Activated naive CD4-positive, alpha-beta T cell treated with anti-CD3 and anti-CD28 coated beads, Interleukin-2, amount 50 U/mL, for 24 hours (primary cell): ENCODE results near the gene PPP2R1B.
A peak's percentile ranks its signal among the peaks of the same experiment; 100 is the strongest.

Source experiments
- H3K27ac Mint-ChIP-seq: one replicate; pipeline ENCODE4 v1.8.0; 2021; ENCODE audit warnings: mild to moderate bottlenecking, mixed read lengths
- H3K27me3 Mint-ChIP-seq: one replicate; pipeline ENCODE4 v1.8.0; 2021; ENCODE audit warnings: mixed read lengths
- H3K36me3 Mint-ChIP-seq: one replicate; pipeline ENCODE4 v1.8.0; 2021; ENCODE audit warnings: mixed read lengths
- H3K4me1 Mint-ChIP-seq: one replicate; pipeline ENCODE4 v1.8.0; 2021; ENCODE audit warnings: mixed read lengths
- H3K4me3 Mint-ChIP-seq: one replicate; pipeline ENCODE4 v1.8.0; 2021; ENCODE audit warnings: mild to moderate bottlenecking, mixed read lengths
- H3K9me3 Mint-ChIP-seq: one replicate; pipeline ENCODE4 v1.8.0; 2021; ENCODE audit warnings: mixed read lengths

PPP2R1B gene

DNA sequence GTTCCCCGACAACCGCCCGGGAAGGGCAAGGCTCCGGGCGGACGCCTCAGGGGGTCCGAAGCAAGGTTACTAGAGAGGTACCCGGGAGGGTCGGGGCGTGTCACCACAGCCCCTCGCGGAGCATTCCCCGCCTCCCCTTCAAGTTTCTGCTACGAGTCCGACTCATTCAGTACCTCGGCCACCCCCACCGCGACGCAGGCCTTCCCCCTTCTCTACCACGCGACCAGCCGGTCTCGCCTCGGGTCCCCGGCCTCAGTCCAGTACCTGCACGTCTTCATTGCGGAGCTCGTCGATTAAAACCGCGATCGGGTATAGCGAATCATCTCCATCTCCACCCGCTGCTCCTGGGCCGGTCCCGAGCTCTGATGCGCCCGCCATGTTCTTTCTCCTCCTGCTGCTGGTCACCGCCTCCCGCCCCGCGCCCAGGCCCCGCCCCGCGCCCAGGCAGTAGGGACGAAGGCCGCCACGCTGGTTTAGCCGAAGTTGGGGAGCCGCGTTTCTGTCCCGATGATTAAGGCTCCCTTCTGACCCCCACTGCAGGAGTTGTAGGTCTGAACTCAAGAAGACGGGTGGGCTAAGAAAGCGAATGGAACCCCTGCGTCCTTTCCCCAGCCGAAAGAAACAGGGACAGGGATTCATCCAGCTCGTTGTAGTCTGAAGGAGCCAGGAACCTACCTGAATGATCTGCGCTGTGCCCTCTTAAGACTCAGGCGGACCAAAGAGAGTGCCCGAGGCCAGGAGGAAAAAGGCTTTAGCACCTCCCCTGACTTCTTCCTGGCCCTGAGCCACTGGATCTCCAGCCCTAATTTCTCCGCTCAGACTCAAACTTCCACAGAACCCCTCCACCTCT, at the start of gene PPP2R1B:
Gene PPP2R1B, minus strand, starts transcription at position 406 of the 850 bp plus-strand sequence. Its CDS starts 28 bp downstream, at position 378.
- Mint-ChIP-seq H3K9me3 (no peaks in the 10 kb centered on the region), H3K4me1 (peaks cover 44% of the 10 kb centered on the region), H3K4me3 (peak within 1 kb of the TSS; percentile 95), H3K27ac (peak within 1 kb of the TSS; percentile 99), H3K27me3 (no peaks in the 10 kb centered on the region), H3K36me3 (peaks cover 13% of the 10 kb centered on the region)

GRCh38 chr11:111815489-111815888, 49.3 kb upstream of the PPP2R1B start:
- H3K27me3 Mint-ChIP-seq = no peaks in the 10 kb centered on the region
- H3K36me3 Mint-ChIP-seq = peaks cover 9% of the 10 kb centered on the region
- H3K27ac Mint-ChIP-seq = no peak overlapping the region

DNA sequence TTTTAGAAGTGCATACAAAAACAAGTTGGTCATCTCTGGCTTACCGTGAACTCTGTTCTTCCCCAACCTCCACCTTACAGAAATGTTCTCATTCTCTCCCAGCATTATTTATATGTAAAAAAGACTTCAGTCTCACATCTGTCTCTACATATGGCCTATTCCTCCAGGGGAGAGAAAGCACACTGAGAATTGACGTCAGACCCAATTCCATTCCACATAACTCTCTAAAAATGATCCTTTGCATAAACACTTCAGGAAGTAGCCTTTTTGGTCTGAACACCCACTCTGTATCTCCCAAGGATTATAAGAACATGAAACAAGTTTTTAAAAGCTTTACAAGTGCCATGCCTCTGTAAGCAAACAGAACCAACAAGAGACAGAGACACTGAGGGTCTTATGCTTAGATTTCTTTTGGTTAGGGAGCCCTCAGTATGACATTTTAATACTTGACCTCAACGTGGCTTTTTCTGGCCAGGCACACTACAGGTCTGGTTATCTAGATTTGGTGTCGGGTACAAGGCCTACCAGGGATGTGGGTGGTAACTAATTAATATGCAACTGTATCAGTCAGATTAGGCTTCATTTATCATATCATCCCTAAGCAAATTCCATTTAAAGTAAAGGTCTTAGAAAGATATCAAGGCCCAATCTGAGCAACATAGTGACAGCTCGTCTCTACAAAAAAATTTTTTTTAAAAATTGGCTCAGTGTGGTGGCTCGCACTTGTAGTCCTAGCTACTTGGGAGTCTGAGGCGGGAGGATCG, 48.5 kb upstream of the PPP2R1B start:
- H3K9me3 Mint-ChIP-seq = no peaks in the 10 kb centered on the region
- peak overlapping the region; percentile 26 for H3K27ac Mint-ChIP-seq
- no peaks in the 10 kb centered on the region for H3K27me3 Mint-ChIP-seq
- H3K36me3 Mint-ChIP-seq = peaks cover 9% of the 10 kb centered on the region
- no peak overlapping the region for H3K4me3 Mint-ChIP-seq
- no peaks in the 10 kb centered on the region for H3K4me1 Mint-ChIP-seq

More at GRCh38 chr11:111815489-111815888, 49.3 kb upstream of the PPP2R1B start:
- no peak overlapping the region for H3K4me3 Mint-ChIP-seq
- no peaks in the 10 kb centered on the region for H3K4me1 Mint-ChIP-seq
- no peaks in the 10 kb centered on the region for H3K9me3 Mint-ChIP-seq

- H3K36me3 Mint-ChIP-seq = peaks cover 9% of the 10 kb centered on the region
- H3K27me3 Mint-ChIP-seq = no peaks in the 10 kb centered on the region
- H3K4me3 Mint-ChIP-seq = no peak overlapping the region
- H3K27ac Mint-ChIP-seq = no peak overlapping the region
- no peaks in the 10 kb centered on the region for H3K9me3 Mint-ChIP-seq
- no peaks in the 10 kb centered on the region for H3K4me1 Mint-ChIP-seq
These were observed 47.9 kb upstream of the PPP2R1B start for GRCh38 chr11:111814106-111814505.

- no peaks in the 10 kb centered on the region for H3K4me1 Mint-ChIP-seq
- no peak overlapping the region for H3K27ac Mint-ChIP-seq
- peaks cover 19% of the 10 kb centered on the region for H3K36me3 Mint-ChIP-seq
- no peaks in the 10 kb centered on the region for H3K9me3 Mint-ChIP-seq
- H3K27me3 Mint-ChIP-seq = no peaks in the 10 kb centered on the region
- no peak overlapping the region for H3K4me3 Mint-ChIP-seq
These were observed 46.0 kb upstream of the PPP2R1B start for GRCh38 chr11:111812211-111812610.

GRCh38 chr11:111811445-111811844, 45.3 kb upstream of the PPP2R1B start:
- no peaks in the 10 kb centered on the region for H3K4me1 Mint-ChIP-seq
- no peak overlapping the region for H3K27ac Mint-ChIP-seq
- no peaks in the 10 kb centered on the region for H3K9me3 Mint-ChIP-seq
- peaks cover 22% of the 10 kb centered on the region for H3K36me3 Mint-ChIP-seq
- no peaks in the 10 kb centered on the region for H3K27me3 Mint-ChIP-seq
- no peak overlapping the region for H3K4me3 Mint-ChIP-seq

DNA sequence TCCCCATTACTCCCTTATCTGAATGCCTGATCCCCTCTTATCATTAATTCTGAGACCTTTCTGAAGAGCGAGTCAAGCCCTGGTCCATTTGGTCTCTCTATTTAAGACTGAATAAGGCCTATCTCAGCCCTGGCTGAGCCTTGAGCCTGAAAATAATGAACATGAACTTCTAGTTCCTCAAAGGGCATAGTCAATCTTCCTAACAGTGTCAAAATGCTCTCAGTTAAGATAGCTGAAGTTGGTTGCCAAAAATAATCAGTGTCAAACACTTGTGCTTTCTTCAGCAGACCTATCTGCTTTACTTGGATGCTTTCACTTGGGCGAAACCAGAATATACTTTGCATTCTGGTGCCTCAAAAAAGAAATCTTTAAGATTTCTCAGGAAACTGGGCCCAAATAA, 42.6 kb upstream of the PPP2R1B start:
- H3K27ac Mint-ChIP-seq = no peak overlapping the region

DNA sequence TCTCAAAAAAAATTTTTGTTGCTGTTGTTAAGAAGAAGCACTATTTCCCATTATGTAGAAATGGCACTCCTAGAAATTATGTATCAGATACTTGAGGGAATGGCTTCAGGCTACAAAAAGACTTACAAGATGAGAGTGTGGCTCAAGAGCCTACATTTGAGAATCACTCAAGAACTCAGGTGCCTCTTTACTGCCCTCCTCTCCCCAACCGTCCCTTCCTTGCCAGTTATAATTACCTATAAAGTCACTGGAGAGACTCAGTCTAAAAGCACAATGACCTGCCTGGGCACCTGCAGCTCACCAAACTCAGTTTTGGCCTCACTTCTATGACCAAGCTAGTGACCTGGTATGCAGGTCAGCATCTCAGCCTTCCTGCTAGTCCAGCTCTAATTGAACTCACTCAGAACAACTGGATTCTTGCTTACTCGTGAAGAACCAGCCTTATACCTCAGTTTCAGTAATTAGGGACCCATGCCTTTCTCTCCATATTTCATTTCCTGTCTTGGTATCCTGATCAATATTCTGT, 41.9 kb upstream of the PPP2R1B start:
- Mint-ChIP-seq H3K36me3 (peaks cover 30% of the 10 kb centered on the region), H3K27ac (no peak overlapping the region)

More for the DNA sequence above, 42.6 kb upstream of the PPP2R1B start:
- no peaks in the 10 kb centered on the region for H3K9me3 Mint-ChIP-seq
- H3K27me3 Mint-ChIP-seq = no peaks in the 10 kb centered on the region
- peaks cover 27% of the 10 kb centered on the region for H3K36me3 Mint-ChIP-seq
- no peak overlapping the region for H3K4me3 Mint-ChIP-seq
- H3K4me1 Mint-ChIP-seq = no peaks in the 10 kb centered on the region

GRCh38 chr11:111807076-111807475, 40.9 kb upstream of the PPP2R1B start:
- Mint-ChIP-seq H3K36me3 (peaks cover 36% of the 10 kb centered on the region), H3K27me3 (no peaks in the 10 kb centered on the region), H3K9me3 (no peaks in the 10 kb centered on the region), H3K4me1 (no peaks in the 10 kb centered on the region), H3K27ac (no peak overlapping the region), H3K4me3 (no peak overlapping the region)

More for the DNA sequence above, 41.9 kb upstream of the PPP2R1B start:
- Mint-ChIP-seq H3K9me3 (no peaks in the 10 kb centered on the region), H3K27me3 (no peaks in the 10 kb centered on the region), H3K4me1 (no peaks in the 10 kb centered on the region), H3K4me3 (no peak overlapping the region)

- Mint-ChIP-seq H3K27ac (no peak overlapping the region), H3K9me3 (no peaks in the 10 kb centered on the region), H3K4me3 (no peak overlapping the region), H3K27me3 (no peaks in the 10 kb centered on the region), H3K4me1 (no peaks in the 10 kb centered on the region), H3K36me3 (peaks cover 46% of the 10 kb centered on the region)
These were observed 34.9 kb upstream of the PPP2R1B start for GRCh38 chr11:111801135-111801534.

DNA sequence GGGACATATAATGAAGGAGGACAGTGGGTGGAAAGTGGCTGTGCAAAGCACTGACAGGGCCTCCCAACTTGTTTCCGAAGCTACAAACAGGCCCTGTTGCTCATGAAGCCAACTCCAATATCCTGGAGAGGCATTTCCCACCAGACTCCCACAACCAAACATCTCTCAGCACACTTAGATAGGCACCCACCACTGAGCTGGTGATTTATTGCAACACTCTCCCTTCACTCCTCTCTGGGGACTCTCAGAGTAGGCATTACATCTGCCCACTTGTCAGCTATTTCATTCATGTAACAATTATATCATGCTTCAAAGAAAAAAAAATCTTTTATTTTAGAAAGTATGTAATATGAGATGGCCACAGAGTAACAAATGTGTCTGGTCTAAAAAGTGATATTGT, 32.1 kb upstream of the PPP2R1B start:
- Mint-ChIP-seq H3K36me3 (peaks cover 38% of the 10 kb centered on the region), H3K27me3 (no peaks in the 10 kb centered on the region), H3K27ac (no peak overlapping the region), H3K4me1 (peaks cover 3% of the 10 kb centered on the region), H3K9me3 (no peaks in the 10 kb centered on the region), H3K4me3 (no peak overlapping the region)

DNA sequence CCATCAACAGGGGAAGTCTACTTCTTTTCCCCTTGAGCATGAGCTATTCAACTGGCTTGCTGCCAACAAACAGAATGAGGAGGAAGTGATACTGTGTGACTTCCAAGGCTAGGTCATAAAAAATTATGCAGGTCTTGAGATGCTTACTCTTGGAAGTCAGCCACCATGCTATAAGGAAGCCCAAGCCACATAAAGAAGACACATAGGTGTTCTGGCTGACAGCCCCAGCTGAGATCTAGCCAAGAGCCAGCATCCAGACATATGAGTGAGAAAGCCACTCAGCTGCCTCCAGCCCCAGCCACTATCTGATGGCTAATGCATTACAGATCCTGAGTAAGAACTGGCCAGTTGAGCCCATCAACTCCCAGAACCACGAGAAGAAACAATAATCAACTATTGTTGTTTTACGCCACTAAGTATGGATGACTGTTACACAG, 31.0 kb upstream of the PPP2R1B start:
- Mint-ChIP-seq H3K27ac (no peak overlapping the region), H3K27me3 (no peaks in the 10 kb centered on the region), H3K4me1 (peaks cover 3% of the 10 kb centered on the region), H3K4me3 (no peak overlapping the region), H3K36me3 (peaks cover 33% of the 10 kb centered on the region), H3K9me3 (no peaks in the 10 kb centered on the region)

DNA sequence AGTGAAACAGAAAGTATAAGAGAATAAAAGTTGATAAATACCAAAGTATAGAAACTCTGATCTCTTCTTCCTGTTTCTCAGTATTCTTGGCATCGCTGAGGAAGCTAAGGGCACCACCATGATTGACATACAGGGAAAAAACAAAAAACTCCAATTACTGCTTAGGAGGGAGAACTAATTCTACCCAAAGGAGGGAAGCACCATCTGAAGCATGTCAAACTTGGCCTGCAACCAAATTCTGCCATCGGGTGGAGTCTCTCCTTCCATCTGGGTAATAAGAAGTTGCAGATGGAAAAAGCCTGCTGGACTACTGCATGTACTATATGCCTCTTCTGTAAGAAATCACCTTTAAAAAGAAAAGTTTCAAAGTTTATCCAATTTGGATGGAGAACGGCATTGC, 30.5 kb upstream of the PPP2R1B start:
- H3K36me3 Mint-ChIP-seq = peaks cover 29% of the 10 kb centered on the region
- peaks cover 3% of the 10 kb centered on the region for H3K4me1 Mint-ChIP-seq
- H3K9me3 Mint-ChIP-seq = no peaks in the 10 kb centered on the region
- H3K27me3 Mint-ChIP-seq = no peaks in the 10 kb centered on the region
- H3K4me3 Mint-ChIP-seq = no peak overlapping the region
- no peak overlapping the region for H3K27ac Mint-ChIP-seq

DNA sequence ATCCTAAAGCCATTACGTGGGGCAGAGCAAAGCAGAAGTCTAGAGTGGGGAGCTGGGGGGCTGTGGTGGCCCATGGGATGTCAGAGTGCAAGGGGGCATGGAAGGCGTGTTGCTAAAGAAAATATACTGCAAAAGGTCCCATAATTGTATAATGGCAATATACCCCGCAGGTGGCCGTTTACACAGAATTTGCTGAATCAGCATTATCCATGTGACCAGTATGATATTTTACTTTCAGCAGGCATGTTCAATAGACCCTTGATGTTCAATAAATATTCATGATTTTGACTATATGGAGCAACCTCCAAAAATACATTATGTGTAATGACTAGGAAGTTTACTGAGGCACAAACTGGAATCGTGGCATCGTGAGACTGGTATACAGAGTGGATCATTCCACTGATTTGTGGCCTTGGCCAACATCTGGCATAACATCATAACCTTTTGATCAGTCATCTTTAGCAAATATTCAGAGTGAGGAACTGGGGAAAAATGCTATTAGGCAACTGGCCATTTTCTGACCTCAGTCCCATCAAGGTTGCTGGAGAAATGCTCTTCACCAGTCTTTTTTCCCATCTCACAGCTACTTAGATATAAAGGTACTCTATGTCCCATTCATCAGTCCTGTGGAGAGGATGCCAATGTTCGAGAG, 29.3 kb upstream of the PPP2R1B start:
- Mint-ChIP-seq H3K27me3 (no peaks in the 10 kb centered on the region), H3K4me1 (peaks cover 3% of the 10 kb centered on the region), H3K9me3 (no peaks in the 10 kb centered on the region), H3K4me3 (no peak overlapping the region), H3K36me3 (peaks cover 24% of the 10 kb centered on the region), H3K27ac (no peak overlapping the region)

GRCh38 chr11:111793863-111794262, 27.7 kb upstream of the PPP2R1B start:
- H3K4me1 Mint-ChIP-seq = peaks cover 3% of the 10 kb centered on the region
- H3K9me3 Mint-ChIP-seq = no peaks in the 10 kb centered on the region
- H3K36me3 Mint-ChIP-seq = peaks cover 16% of the 10 kb centered on the region
- H3K27ac Mint-ChIP-seq = no peak overlapping the region
- no peak overlapping the region for H3K4me3 Mint-ChIP-seq
- H3K27me3 Mint-ChIP-seq = no peaks in the 10 kb centered on the region
